ENCODE data around the gene KIRREL3. TPM values are rescaled to one million over a fixed set of nuclear protein-coding genes. Genes with fewer than 3 reads are reported as not detected.

KIRREL3 gene
- total and polyA plus RNA-seq, 9 of the 15 experiments (the other 6 are each of a cell fraction or from before 2014, with no cell fraction given): 0.04 to 0.10 TPM; not detected in 7

GRCh38 chr11:126408496-126408895 is 592.1 kb downstream of the KIRREL3 start (continued):
- TF ChIP-seq DACH1 (IDR thresholded peaks at IDR 0.05; ENCODE audit: partially characterized antibody) (no peak), MEF2A (IDR thresholded peaks at IDR 0.05; ENCODE audit: control insufficient read depth, low read depth, low read length) (no peak)

GRCh38 chr11:126407682-126408288 is 592.8 kb downstream of the KIRREL3 start:
- WGBS (ENCODE audit: insufficient coverage, low coverage, missing lambda C conversion rate): 82% methylated on average over 13 of the region's 15 CpGs
- Histone ChIP-seq H3K27me3 (ENCODE audit: control insufficient read depth in 2 of 2, insufficient read depth in 2 of 2, low read length in 2 of 2) (no peaks in the 10 kb centered on the region), H2AFZ (ENCODE audit: low read depth, low read length) (no peak overlapping the region), H3K79me2 (ENCODE audit: control insufficient read depth, insufficient read depth, low read length) (no peaks in the 10 kb centered on the region), H4K20me1 (replicated peaks; ENCODE audit: control insufficient read depth, insufficient read depth, low read length) (peaks cover 26% of the 10 kb centered on the region), H3K9ac (ENCODE audit: insufficient read depth in 1 of 2, low read depth in 2 of 2, low read length in 2 of 2) (no peak overlapping the region), H3K27ac (ENCODE audit: extremely low read depth, low read depth, low read length) (no peak overlapping the region), H3K9me1 (ENCODE audit: control insufficient read depth, insufficient read depth, low read length) (peaks cover 2% of the 10 kb centered on the region), H3K4me2 (ENCODE audit: insufficient read depth, low read length) (no peak overlapping the region), H3K36me3 (ENCODE audit: control insufficient read depth, insufficient read depth, low read length) (peaks cover 5% of the 10 kb centered on the region; the same call in 2 of the 3 replicates), H3K4me1 (replicated peaks in 1 of 2; ENCODE audit: control insufficient read depth in 2 of 2, insufficient read depth in 2 of 2, low read length in 2 of 2) (no peaks in the 10 kb centered on the region), H3K4me3 (no peak overlapping the region), H3K9me3 (replicated peaks; ENCODE audit: control insufficient read depth, insufficient read depth, low read depth, low read length) (no peaks in the 10 kb centered on the region)
- FAIRE-seq: no peak
- no peak for DNase-seq (ENCODE audit: extremely low read depth in 1 of 4, low spot score in 3 of 4)
- in situ Hi-C loops (cut with MboI) (loop anchor here (25.0 kb wide), 1 partner anchor 95 kb away; the partner anchor contains the start of gene DCPS), intact Hi-C loops (cut with micrococcal nuclease) (no loop called here)
- ChIA-PET CTCF (ENCODE audit: low intra/inter-chr PET ratio) (no interaction called here), POLR2A (no interaction called here)
- no peak for ATAC-seq
- BruUV-seq (replicated peaks): no TSS peak
- TF ChIP-seq NFIX (CRISPR knock-in tag; IDR thresholded peaks at IDR 0.05; ENCODE audit: low read depth) (no peak), E2F3 (CRISPR knock-in tag; IDR thresholded peaks at IDR 0.05) (no peak), ZBTB7A (IDR thresholded peaks at IDR 0.05; ENCODE audit: borderline replicate concordance, control insufficient read depth, low read depth, low read length) (no peak), ZNF253 (CRISPR knock-in tag; conservative IDR thresholded peaks at IDR 0.05) (no peak), WHSC1 (IDR thresholded peaks at IDR 0.05; ENCODE audit: low read length) (no peak), PHF8 (IDR thresholded peaks at IDR 0.05; ENCODE audit: borderline replicate concordance, low read length) (no peak), SIN3B (IDR thresholded peaks at IDR 0.05; ENCODE audit: low read depth) (no peak), PTTG1 (tag; IDR thresholded peaks at IDR 0.05; ENCODE audit: low read depth) (no peak), KAT2B (IDR thresholded peaks at IDR 0.05; ENCODE audit: low read depth, low read length) (no peak), ZNF639 (CRISPR knock-in tag; conservative IDR thresholded peaks at IDR 0.05 in 1 of 2, IDR thresholded peaks at IDR 0.05 in 1 of 2) (no peak), RFX1 (IDR thresholded peaks at IDR 0.05) (no peak), ARID3B (CRISPR knock-in tag; IDR thresholded peaks at IDR 0.05; ENCODE audit: borderline replicate concordance) (no peak)

Data from K562 (cell line).